ELF-1 (cell line): ENCODE measurements around the gene PPIP5K1.
"Not testable (repeated sequence)": the region's sequence is repeated elsewhere in the genome, so short reads cannot be mapped to it uniquely, and the experiment has no call there.

Experiments
- DNase-seq: peaks from one replicate; pipeline ENCODE4 v3.0.0-alpha.2; 2016; ENCODE audit warnings: low read depth, low spot score

The PPIP5K1 gene

DNA sequence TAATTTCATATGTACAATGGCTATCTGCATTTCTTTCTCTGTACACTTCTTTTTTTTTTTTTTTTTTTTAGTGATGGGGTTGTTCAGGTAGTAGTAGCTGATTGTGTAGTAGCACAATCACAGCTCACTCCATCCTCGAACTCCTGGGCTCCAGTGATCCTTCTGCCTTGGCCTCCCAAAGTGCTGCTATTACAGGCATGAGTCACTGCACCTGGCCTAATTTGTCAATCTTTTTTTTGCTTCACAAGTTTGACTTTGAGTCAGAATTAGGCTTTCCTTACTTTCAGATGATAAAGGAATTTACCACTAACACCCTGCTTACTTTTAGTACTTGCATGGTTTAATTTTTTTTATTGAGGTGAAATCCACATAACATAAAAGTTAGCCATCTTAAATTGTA is 44.6 kb downstream of the PPIP5K1 start:
- DNase-seq = no peak

DNA sequence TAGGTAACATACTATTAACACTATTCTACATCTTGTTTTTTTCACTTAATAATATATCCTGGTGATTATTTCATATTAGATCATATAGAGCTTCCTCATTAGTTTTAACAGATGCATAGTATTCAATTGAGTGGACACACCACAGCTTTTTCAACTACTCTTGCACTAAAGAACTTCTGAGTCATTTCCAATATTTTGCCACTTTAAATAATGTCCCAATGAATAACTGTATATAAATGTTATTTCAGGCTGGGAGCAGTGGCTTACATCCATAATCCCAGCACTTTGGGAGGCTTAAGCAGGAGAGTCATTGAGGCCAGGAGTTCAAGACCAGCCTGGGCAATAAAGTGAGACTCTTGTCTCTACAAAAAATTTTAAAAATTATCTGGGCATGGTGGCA is 45.7 kb downstream of the PPIP5K1 start:
- no peak for DNase-seq

GRCh38 chr15:43541785-43542184 is 48.2 kb downstream of the PPIP5K1 start:
- no peak for DNase-seq

DNA sequence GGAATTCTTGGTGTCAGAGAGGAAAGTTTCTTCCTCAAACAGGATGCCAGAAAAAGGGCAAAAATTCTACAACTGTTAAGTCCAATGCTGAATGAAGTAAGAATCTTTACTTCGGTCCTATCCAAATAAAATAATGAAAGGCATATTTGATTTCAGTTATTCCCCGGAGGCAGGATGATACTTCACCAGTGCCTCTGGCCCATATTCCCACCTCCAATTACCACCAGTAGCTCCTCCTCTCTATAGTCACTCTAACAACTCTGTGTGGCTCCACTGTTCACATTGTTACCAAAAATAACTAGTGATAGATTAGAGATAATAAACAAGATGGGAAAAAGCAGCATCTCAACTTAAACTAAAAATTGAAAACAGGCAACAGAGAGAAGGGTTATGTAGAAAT is 51.9 kb downstream of the PPIP5K1 start:
- DNase-seq = no peak

DNA sequence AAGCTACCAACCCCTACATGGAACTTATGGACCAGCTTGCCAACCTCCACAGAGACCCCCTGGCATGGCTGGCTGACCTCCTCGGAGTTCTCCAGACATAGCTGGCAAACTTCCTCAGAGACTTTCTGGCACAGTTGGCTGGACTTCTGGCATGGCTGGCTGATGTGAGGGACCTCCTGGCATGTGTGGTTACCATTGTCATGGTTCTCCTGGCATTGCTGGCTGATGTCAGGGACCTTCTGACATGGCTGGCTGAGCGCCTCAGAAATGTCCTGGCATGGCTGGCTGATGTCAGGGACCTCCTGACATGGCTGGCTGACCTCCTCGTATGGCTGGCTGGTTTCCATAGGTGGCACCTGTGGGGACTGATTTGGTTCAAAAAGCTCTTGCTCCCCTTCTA is 55.1 kb downstream of the PPIP5K1 start:
- DNase-seq = no peak

GRCh38 chr15:43532826-43533225 is 57.2 kb downstream of the PPIP5K1 start:
- DNase-seq = not testable (repeated sequence)

- no peak for DNase-seq
These were observed 58.9 kb downstream of the PPIP5K1 start for GRCh38 chr15:43531018-43531670.

- DNase-seq = no peak
These were observed 60.2 kb downstream of the PPIP5K1 start for GRCh38 chr15:43529587-43530345.

- DNase-seq = no peak
These were observed 60.9 kb downstream of the PPIP5K1 start for GRCh38 chr15:43529141-43529540.

- DNase-seq = no peak
These were observed 61.4 kb downstream of the PPIP5K1 start for GRCh38 chr15:43528542-43529007.

GRCh38 chr15:43527802-43528541 is 62.0 kb downstream of the PPIP5K1 start:
- no peak for DNase-seq

DNA sequence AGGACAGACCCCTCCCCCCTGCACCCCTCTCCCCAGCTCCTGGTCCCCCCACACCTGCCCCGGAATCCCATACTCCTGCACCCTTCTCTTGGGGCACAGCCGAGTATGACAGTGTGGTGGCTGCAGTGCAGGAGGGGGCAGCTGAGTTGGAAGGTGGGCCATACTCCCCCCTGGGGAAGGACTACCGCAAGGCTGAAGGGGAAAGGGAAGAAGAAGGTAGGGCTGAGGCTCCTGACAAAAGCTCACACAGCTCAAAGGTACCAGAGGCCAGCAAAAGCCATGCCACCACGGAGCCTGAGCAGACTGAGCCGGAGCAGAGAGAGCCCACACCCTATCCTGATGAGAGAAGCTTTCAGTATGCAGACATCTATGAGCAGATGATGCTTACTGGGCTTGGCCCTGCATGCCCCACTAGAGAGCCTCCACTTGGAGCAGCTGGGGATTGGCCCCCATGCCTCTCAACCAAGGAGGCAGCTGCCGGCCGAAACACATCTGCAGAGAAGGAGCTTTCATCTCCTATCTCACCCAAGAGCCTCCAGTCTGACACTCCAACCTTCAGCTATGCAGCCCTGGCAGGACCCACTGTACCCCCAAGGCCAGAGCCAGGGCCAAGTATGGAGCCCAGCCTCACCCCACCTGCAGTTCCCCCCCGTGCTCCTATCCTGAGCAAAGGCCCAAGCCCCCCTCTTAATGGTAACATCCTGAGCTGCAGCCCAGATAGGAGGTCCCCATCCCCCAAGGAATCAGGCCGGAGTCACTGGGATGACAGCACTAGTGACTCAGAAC is 62.8 kb downstream of the PPIP5K1 start:
- no peak for DNase-seq

DNA sequence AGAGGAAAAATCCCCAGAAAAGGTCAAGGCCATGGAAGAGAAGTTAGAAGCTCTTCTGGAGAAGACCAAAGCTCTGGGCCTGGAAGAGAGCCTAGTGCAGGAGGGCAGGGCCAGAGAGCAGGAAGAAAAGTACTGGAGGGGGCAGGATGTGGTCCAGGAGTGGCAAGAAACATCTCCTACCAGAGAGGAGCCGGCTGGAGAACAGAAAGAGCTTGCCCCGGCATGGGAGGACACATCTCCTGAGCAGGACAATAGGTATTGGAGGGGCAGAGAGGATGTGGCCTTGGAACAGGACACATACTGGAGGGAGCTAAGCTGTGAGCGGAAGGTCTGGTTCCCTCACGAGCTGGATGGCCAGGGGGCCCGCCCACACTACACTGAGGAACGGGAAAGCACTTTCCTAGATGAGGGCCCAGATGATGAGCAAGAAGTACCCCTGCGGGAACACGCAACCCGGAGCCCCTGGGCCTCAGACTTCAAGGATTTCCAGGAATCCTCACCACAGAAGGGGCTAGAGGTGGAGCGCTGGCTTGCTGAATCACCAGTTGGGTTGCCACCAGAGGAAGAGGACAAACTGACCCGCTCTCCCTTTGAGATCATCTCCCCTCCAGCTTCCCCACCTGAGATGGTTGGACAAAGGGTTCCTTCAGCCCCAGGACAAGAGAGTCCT is 63.6 kb downstream of the PPIP5K1 start:
- no peak for DNase-seq

DNA sequence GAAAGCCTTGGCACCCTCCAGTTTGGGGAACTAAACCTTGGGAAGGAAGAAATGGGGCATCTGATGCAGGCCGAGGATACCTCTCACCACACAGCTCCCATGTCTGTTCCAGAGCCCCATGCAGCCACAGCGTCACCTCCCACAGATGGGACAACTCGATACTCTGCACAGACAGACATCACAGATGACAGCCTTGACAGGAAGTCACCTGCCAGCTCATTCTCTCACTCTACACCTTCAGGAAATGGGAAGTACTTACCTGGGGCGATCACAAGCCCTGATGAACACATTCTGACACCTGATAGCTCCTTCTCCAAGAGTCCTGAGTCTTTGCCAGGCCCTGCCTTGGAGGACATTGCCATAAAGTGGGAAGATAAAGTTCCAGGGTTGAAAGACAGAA is 64.9 kb downstream of the PPIP5K1 start:
- no peak for DNase-seq

- no peak for DNase-seq
These were observed 65.7 kb downstream of the PPIP5K1 start for GRCh38 chr15:43524254-43524845.

- DNase-seq = no peak
These were observed 66.4 kb downstream of the PPIP5K1 start for GRCh38 chr15:43523646-43524045.

DNA sequence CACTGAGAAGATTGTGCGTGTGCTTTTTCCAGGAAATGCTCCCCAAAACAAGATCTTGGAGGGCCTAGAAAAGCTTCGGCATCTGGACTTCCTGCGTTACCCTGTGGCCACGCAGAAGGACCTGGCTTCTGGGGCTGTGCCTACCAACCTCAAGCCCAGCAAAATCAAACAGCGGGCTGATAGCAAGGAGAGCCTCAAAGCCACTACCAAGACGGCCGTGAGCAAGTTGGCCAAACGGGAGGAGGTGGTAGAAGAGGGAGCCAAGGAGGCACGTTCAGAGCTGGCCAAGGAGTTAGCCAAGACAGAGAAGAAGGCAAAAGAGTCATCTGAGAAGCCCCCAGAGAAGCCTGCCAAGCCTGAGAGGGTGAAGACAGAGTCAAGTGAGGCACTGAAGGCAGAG is 67.8 kb downstream of the PPIP5K1 start:
- DNase-seq = no peak

- no peak for DNase-seq
These were observed 68.6 kb downstream of the PPIP5K1 start for GRCh38 chr15:43521419-43521818.

DNA sequence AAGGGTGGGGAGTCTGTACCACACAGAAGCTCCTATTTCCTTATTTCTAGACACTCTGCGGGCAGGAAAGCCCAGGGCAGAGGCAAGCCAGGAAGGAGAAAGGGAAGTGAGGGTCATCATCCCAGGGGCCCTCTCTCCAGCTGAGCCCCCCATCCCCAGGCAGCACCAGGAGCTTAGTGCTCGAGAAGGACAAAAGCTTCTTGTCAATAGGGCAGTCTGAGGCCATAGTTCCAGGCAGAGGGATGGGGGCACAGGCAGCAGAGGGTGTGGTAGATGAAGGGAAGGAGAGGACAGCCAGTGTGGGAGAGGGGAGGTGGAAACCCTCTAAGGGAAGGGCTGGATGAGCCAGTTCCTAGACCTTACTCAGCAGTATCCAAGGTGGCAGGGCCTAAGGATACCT is 69.9 kb downstream of the PPIP5K1 start:
- DNase-seq = no peak

GRCh38 chr15:43519196-43519595 is 70.8 kb downstream of the PPIP5K1 start:
- no peak for DNase-seq
